Dedifferentiated amniotic fluid mesenchymal stem cell (primary cell): ENCODE results near the gene CABLES2.

ENCODE experiments used
- DNase-seq: peaks from one replicate; pipeline ENCODE4 v3.0.0-alpha.2; 2016; ENCODE audit errors: extremely low spot score

CABLES2 gene

DNA sequence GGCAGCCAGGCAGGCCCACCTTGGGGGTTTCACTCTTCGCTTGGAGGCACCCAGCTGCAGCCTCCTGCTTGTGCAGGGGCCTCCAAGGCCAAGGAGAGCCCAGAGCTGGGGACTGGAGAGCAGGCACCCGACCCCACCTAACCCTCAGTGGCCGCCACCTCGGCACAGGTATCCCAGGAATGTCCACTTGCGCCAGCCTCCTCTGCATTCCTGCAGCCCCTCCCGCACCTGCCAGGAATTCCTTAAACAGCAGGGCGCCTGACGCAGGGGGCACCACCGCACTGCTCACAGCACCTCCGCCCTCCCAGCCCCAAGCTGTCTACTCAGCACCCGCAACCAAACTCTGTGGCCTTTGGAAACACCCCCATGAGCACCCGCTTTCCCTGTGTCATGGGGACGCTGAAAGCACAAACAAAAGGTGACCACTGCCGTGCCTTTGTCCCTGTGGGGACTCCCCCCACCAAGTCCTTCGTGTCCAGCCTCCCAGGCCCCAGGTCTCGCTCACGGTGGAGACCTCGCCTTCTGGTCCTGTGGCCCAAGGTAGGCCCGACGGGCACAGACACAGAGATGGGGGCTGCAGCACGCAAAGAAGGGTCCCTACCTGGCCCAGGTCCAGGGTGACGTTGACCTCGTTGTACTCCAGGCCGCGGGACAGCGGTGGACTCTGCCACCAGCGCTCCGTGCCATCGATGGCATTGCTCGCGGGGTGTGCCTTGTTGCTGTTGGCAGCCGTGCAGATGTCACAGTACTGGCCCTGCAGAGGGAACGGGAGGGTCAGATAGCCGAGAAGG lies 45.1 kb downstream of the CABLES2 start:
- DNase-seq, result no peak

GRCh38 chr20:62360854-62361798 lies 46.0 kb downstream of the CABLES2 start:
- DNase-seq, result no peak

GRCh38 chr20:62359491-62360121 lies 47.5 kb downstream of the CABLES2 start:
- DNase-seq, result no peak

- no peak for DNase-seq
These were observed 48.0 kb downstream of the CABLES2 start for GRCh38 chr20:62359043-62359490.

DNA sequence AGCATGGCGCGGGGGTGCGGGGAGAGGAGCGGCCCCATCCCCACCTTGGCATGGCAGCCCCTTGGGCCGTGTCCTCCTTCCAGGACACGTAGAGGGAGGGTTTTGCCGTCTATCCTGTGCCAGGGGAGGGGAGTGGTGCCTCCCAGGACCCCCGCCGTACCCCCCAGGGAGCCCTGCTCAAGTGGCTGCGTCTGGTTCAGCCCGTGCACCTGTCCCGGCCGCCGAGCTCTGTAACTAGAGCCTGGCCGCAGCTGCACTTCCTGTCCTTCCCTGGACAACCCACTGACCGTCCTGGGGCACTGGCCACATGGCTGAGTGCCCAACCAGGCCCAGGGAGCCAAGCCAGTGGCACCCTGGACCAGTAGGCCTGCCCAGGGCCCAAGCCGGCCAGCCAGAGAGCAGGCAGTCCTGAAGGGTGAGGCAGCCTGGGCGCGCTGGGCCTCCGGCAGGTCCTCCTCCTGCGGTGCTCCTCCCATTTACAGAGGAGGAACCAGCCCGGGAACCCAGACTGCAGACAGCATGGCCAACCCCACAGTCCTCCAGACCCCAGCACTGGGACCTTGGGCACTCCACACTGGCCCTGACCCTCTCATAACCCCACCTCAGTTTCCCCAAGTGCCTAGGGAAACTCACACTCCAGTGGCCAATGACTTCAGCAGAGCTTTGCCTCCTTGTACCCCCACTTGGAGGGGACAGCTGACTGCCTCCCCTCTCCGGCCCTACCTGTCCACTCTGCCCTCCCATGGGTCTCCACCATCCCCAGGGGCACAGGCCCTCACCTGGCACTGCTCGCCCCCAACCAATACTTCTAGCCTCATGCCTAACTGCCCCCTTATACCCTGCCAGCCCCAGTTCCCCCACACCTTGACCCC lies 48.7 kb downstream of the CABLES2 start:
- no peak for DNase-seq

DNA sequence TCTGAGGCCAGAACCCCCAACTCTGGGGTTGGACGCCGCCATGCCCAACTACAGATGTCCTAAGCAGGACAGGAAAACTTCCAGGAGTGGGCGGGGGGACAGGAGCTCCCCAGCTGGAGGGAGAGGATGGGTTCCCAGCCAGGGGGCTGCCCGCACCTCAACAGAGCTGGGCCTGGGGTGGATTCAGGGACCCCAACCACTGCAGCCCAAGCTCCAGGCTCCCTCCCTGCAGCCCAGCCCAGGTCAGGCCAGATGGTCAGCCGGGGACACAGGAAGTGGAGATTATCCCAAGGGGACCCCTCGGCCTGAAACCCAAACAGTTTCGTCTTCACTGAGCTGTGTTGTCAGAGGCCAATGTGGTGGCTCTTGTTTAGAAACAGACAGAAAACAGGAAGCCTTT lies 49.4 kb downstream of the CABLES2 start:
- DNase-seq, result no peak

- no peak for DNase-seq
These were observed 49.9 kb downstream of the CABLES2 start for GRCh38 chr20:62357187-62357667.

DNA sequence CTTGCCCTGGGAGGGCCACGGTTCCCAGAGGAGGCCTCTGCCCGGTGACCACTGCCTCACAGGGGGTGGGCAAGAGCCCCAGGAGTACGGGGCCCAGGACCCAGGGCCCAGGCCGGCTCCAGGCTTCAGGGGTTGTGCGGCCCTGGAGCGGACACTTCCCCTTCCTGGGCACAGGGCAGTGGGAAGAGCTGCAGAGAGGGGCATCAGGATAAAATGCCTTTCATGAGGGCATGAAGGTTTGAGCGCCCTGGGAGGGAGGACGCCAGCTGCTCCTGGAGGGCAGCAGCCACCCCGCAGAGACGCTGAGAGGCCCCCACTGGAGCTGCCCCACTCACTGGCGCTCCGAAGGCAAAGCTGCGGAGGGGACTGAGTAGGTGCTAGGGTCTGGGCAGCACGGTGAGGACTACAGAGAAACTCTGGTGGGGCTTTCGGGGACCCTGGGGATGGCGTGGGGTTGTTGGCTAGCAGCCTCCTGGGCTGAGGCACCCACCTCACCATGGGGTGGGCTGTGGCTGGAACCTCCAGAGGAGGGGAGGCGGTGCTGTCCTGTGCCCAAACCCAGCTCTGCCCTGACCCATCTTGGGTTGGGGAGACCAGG lies 50.4 kb downstream of the CABLES2 start:
- no peak for DNase-seq

DNA sequence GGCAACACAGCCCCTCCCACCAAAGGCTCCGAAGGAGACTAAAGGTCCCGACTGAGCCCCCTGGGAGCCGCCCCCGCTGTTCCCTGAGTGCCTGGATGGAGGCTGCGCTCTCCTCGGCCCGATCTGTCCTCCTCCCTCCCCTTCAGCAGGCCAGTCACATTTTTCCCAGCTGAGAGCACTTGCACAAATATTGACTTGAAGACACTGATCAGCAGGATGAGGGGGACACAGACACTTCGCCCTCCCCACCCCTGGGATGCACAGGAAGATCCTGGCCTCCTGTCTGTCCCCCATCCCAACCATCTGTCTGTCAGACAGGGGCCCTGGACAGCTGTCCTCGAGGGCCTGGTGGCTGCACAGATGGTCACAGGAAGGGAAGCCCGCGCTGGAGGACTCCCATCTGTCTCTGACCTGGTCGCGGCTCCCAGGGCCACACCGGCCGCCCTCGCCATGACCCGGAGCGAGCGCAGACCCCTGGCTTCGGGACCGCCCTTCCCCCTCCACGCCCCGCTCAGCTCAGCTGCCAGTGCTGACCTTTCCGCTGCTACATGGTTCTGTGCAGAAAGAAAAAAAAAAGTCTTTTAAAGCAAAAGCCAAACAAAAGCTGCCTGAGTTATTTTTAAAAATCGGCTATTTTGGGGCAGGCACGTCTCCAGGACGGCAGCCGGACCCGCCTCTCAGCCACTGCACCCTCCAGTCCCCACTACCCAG lies 51.1 kb downstream of the CABLES2 start:
- no peak for DNase-seq

GRCh38 chr20:62355516-62355877 lies 51.6 kb downstream of the CABLES2 start:
- DNase-seq, result no peak

DNA sequence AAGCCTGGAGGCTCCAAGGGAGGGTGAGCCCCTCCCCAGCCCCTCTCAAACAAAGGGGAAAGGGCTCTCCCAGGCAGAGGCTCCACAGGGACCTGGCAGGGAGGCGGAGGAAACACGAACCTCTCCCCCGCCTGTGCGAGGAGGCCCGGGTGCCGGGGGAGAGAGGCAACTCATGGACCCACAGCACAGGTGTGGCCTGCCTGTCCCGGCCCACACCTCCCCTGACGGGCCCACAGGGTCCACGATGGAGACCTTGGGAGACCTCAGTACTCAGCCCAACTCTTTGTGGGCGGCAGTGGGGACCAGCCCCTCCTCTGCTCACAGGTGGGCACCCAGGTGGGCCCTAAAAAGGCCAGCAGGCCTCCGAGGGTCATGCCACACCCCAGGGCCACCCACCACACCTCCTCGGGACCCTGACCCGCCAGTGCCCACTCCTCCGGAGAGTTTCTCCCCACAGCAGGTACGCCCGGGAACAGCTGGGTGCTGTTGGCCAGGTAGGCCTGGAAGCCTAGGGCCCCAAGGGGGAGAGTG lies 52.2 kb downstream of the CABLES2 start:
- no peak for DNase-seq

- no peak for DNase-seq
These were observed 52.9 kb downstream of the CABLES2 start for GRCh38 chr20:62354031-62354808.

GRCh38 chr20:62353289-62354030 lies 53.6 kb downstream of the CABLES2 start:
- no peak for DNase-seq

GRCh38 chr20:62352402-62353288 lies 54.4 kb downstream of the CABLES2 start:
- no peak for DNase-seq

- DNase-seq, result no peak
These were observed 55.4 kb downstream of the CABLES2 start for GRCh38 chr20:62351469-62352401.
